Loucy (cell line): Measurements from ENCODE around the gene RGS1.

ENCODE experiments used
- H2AFZ ChIP-seq: fragments of 200-600 bp; sonication (generic); 2 replicates; pipeline ENCODE4 v1.6.0; 2016; ENCODE audit warnings: antibody characterized with exemption, mild to moderate bottlenecking, low read length, moderate library complexity
- H3F3A ChIP-seq: fragments of 200-600 bp; 2 replicates; pipeline ENCODE4 v1.6.0; 2016; ENCODE audit warnings: antibody characterized with exemption, low read depth, mild to moderate bottlenecking
- H3K27me3 ChIP-seq: fragments of 200-600 bp; sonication (generic); 2 replicates; pipeline ENCODE4 v1.6.1; 2014; ENCODE audit warnings: low read length, mild to moderate bottlenecking; ENCODE audit not compliant: insufficient read depth, poor library complexity, severe bottlenecking
- H3K36me3 ChIP-seq: fragments of 200-600 bp; sonication (generic); 2 replicates; pipeline ENCODE4 v1.6.1; 2016; ENCODE audit warnings: low read length; ENCODE audit not compliant: insufficient read depth
- H3K4me1 ChIP-seq: fragments of 200-600 bp; sonication (generic); 2 replicates; pipeline ENCODE4 v1.5.1; 2014; ENCODE audit warnings: low read length, mild to moderate bottlenecking; ENCODE audit not compliant: insufficient read depth, poor library complexity, severe bottlenecking
- H3K4me2 ChIP-seq: fragments of 200-600 bp; sonication (generic); 2 replicates; pipeline ENCODE4 v1.6.0; 2014; ENCODE audit warnings: antibody characterized with exemption, low read length, low read depth, mild to moderate bottlenecking; ENCODE audit not compliant: poor library complexity, severe bottlenecking
- H3K4me3 ChIP-seq: fragments of 200-600 bp; sonication (generic); 2 replicates; pipeline ENCODE4 v1.5.1; 2014; ENCODE audit warnings: low read length, mild to moderate bottlenecking, mixed read lengths; ENCODE audit not compliant: poor library complexity, severe bottlenecking
- H3K79me2 ChIP-seq: fragments of 200-600 bp; sonication (generic); 2 replicates; pipeline ENCODE4 v1.6.1; 2014; ENCODE audit warnings: low read length; ENCODE audit not compliant: insufficient read depth
- H3K9ac ChIP-seq: fragments of 200-600 bp; sonication (generic); 2 replicates; pipeline ENCODE4 v1.6.0; 2014; ENCODE audit warnings: mild to moderate bottlenecking, low read depth, low read length, moderate library complexity; ENCODE audit not compliant: poor library complexity, severe bottlenecking
- H3K9me2 ChIP-seq: fragments of 200-600 bp; sonication (generic); replicated peaks from 2 replicates; pipeline ENCODE4 v1.6.1; 2016; ENCODE audit warnings: low read depth, low read length, mixed read lengths
- H3K9me3 ChIP-seq: fragments of 200-600 bp; sonication (generic); 2 replicates; pipeline ENCODE4 v1.6.1; 2014; ENCODE audit warnings: mild to moderate bottlenecking, antibody characterized with exemption, low read length, low read depth; ENCODE audit not compliant: insufficient read depth
- H4K20me1 ChIP-seq: fragments of 200-600 bp; sonication (generic); 2 replicates; pipeline ENCODE4 v1.6.0; 2014; ENCODE audit warnings: antibody characterized with exemption, low read length, mild to moderate bottlenecking; ENCODE audit not compliant: insufficient read depth, poor library complexity, severe bottlenecking
- CTCF ChIP-seq: fragments of 200-600 bp; sonication (generic); conservative IDR thresholded peaks from 2 replicates; pipeline ENCODE4 v1.5.1; 2014; ENCODE audit warnings: mild to moderate bottlenecking, antibody characterized with exemption, low read length
- EZH2phosphoT487 ChIP-seq: fragments of 200-600 bp; IDR thresholded peaks from 2 replicates; pipeline ENCODE4 v1.6.1; 2018; ENCODE audit warnings: antibody characterized with exemption, mild to moderate bottlenecking, moderate library complexity, borderline replicate concordance

RGS1 gene

GRCh38 chr1:192584866-192585265 lies 9.3 kb downstream of the RGS1 start:
- Histone ChIP-seq H3K4me2 (no peak overlapping the region), H3K79me2 (no peaks in the 10 kb centered on the region), H3K4me1 (peaks cover 6% of the 10 kb centered on the region), H3K27me3 (no peaks in the 10 kb centered on the region), H3K9me2 (no peaks in the 10 kb centered on the region), H3F3A (no peaks in the 10 kb centered on the region), H3K36me3 (no peaks in the 10 kb centered on the region), H4K20me1 (no peaks in the 10 kb centered on the region), H3K9ac (no peak overlapping the region), H3K9me3 (no peaks in the 10 kb centered on the region), H2AFZ (no peak overlapping the region), H3K4me3 (no peak overlapping the region)
- no peak for TF ChIP-seq CTCF
- no peak for TF ChIP-seq EZH2phosphoT487

DNA sequence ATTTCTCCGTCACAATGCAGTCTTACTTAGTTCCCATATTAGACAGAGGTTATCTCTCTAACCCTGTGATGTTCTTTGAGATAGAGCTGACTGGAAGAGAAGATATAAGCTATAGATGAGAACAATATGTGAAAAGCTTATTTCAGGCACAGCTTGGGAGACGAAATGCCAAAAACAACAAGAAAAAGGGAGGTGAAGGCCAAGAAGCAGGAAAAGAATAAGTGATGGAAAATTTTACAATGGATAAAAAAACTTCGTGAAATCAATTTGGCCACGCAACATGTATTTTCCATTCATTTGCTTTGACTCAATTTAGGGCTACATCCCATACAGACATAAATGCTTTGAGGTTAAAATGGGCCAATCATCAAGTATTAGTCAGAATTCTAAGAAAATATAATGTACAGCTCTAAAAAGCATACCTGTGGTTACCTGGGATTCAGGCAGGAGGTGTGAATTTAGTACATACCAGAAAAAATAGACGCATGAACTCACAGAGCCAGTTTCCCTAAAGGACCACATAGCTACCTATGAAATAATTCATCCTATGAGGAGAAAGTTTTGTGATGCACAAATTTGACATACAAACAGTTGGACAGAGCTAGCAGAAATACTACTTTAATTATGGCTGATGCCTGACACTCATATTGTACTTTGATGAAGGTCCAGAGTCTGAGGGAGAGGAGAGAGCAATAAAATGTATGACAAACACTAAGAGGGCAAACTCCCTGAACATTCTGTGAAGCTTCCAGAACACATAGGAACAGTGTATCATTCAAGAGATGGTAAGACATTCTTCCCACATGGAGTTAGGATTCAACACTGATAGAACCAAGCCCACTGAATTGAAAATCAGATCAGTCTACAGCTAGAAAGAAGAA lies 12.1 kb downstream of the RGS1 start:
- Histone ChIP-seq H3K4me3 (no peak overlapping the region), H3K79me2 (no peaks in the 10 kb centered on the region), H3K4me2 (no peak overlapping the region), H3K4me1 (peaks cover 10% of the 10 kb centered on the region), H3K9me2 (no peaks in the 10 kb centered on the region), H4K20me1 (no peaks in the 10 kb centered on the region), H3K9ac (no peak overlapping the region), H3K9me3 (no peaks in the 10 kb centered on the region), H3F3A (no peaks in the 10 kb centered on the region), H3K36me3 (no peaks in the 10 kb centered on the region), H2AFZ (no peak overlapping the region), H3K27me3 (no peaks in the 10 kb centered on the region)
- TF ChIP-seq EZH2phosphoT487 (no peak), CTCF (no peak)

DNA sequence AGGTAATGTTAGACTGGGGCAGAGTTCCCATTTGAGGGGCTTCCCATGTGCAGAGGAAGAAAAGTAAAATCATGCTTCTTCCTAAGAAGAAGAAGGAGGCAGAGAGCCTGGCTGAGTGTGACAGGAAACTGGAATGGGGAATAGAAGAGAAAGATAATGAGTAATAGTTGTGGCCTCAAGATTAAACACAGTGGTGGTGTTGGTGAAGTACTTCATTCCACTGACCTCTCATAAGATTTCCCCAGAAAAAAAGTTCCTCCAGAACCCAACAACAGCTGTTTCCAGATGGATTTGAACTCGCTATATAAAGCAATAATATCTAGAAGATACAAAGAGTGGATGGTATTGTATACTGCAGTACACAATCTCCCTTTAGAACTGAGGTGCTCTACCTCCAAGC lies 13.0 kb downstream of the RGS1 start:
- no peaks in the 10 kb centered on the region for H3F3A ChIP-seq
- no peaks in the 10 kb centered on the region for H3K79me2 ChIP-seq
- H3K27me3 ChIP-seq = no peaks in the 10 kb centered on the region
- peaks cover 18% of the 10 kb centered on the region for H3K4me1 ChIP-seq
- H3K9me2 ChIP-seq = no peaks in the 10 kb centered on the region
- H3K4me3 ChIP-seq = no peak overlapping the region
- H3K9ac ChIP-seq = no peak overlapping the region
- H3K9me3 ChIP-seq = no peaks in the 10 kb centered on the region
- no peak for TF ChIP-seq EZH2phosphoT487
- TF ChIP-seq CTCF = no peak
- no peak overlapping the region for H2AFZ ChIP-seq
- no peak overlapping the region for H3K4me2 ChIP-seq
- H3K36me3 ChIP-seq = no peaks in the 10 kb centered on the region
- H4K20me1 ChIP-seq = no peaks in the 10 kb centered on the region
